ENCODE data around the gene COL4A4. TPM values are rescaled to one million over a fixed set of nuclear protein-coding genes. Genes with fewer than 3 reads are reported as not detected.
A peak's percentile ranks its signal among the peaks of the same experiment; 100 is the strongest.

COL4A4 gene
- total RNA-seq, 1 experiment from 2014 or later, result 3.1 TPM

DNA sequence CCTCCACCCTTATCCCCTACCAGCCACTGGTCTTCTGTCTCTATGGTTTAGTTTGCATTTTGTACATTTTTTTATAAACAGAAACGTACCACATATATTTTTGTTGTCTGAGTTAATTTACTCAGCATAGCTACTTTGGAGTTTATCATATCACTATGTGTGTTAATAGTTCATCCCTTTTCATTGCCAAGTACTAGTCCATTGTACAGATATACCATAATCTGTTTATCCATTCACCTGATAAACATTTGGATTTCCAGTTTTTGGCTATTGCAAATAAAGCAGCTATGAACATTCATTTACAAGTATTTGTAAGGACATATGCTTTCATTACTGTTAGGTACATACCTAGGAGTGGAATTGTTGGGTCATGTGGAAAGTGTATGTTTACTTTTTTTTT is 204.6 kb downstream of the COL4A4 start:
- H3K27ac Mint-ChIP-seq, result no peak overlapping the region
- DNase-seq (ENCODE audit: low spot score), result no peak
- peaks cover 7% of the 10 kb centered on the region for H3K36me3 Mint-ChIP-seq
- no peak overlapping the region for H3K4me3 Mint-ChIP-seq
- ChIA-PET POLR2A (no interaction called here), CTCF (no interaction called here)
- H3K27me3 Mint-ChIP-seq (ENCODE audit: low read depth), result no peaks in the 10 kb centered on the region
- H3K9me3 Mint-ChIP-seq, result peaks cover 23% of the 10 kb centered on the region
- no peaks in the 10 kb centered on the region for H3K4me1 Mint-ChIP-seq
- ATAC-seq, result no peak
- TF ChIP-seq ZNF232 (CRISPR knock-in tag; IDR thresholded peaks at IDR 0.05) (no peak), ZNF396 (CRISPR knock-in tag; IDR thresholded peaks at IDR 0.05; ENCODE audit: borderline replicate concordance) (no peak), GTF2I (CRISPR knock-in tag; conservative IDR thresholded peaks at IDR 0.05) (0 out of 2 replicates have a peak, but pooled peaks have one; percentile 5)
- TF ChIP-seq, protein P1, sequence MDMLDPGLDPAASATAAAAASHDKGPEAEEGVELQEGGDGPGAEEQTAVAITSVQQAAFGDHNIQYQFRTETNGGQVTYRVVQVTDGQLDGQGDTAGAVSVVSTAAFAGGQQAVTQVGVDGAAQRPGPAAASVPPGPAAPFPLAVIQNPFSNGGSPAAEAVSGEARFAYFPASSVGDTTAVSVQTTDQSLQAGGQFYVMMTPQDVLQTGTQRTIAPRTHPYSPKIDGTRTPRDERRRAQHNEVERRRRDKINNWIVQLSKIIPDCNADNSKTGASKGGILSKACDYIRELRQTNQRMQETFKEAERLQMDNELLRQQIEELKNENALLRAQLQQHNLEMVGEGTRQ (CRISPR knock-in tag; IDR thresholded peaks at IDR 0.05), result no peak

DNA sequence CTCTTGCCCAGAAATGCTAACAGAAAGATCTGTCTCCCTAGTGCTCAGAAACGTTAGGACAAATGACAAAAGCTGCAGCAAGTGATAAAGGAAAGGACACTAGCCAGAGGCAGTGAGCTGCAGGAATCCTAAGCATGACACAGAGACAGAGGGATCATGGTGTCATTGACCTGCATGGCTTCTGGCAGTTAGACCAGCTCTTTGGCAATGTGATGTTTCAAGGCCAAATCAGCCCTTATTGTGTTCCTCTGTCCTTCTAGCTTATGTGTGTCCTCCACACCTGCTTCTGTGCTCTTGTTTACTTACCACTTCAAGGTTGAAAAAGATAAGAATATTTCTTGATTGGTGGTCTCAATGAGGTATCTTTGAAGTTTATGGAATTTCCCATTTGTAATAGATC is 207.3 kb downstream of the COL4A4 start:
- H3K4me3 Mint-ChIP-seq, result no peak overlapping the region
- no peak overlapping the region for H3K27ac Mint-ChIP-seq
- no peak for TF ChIP-seq GTF2I (CRISPR knock-in tag; conservative IDR thresholded peaks at IDR 0.05)
- peaks cover 23% of the 10 kb centered on the region for H3K9me3 Mint-ChIP-seq
- ATAC-seq, result no peak
- peaks cover 6% of the 10 kb centered on the region for H3K4me1 Mint-ChIP-seq
- CTCF ChIA-PET, result no interaction called here
- peaks cover 7% of the 10 kb centered on the region for H3K36me3 Mint-ChIP-seq
- H3K27me3 Mint-ChIP-seq (ENCODE audit: low read depth), result no peaks in the 10 kb centered on the region
- POLR2A ChIA-PET, result no interaction called here
- no peak for DNase-seq (ENCODE audit: low spot score)

DNA sequence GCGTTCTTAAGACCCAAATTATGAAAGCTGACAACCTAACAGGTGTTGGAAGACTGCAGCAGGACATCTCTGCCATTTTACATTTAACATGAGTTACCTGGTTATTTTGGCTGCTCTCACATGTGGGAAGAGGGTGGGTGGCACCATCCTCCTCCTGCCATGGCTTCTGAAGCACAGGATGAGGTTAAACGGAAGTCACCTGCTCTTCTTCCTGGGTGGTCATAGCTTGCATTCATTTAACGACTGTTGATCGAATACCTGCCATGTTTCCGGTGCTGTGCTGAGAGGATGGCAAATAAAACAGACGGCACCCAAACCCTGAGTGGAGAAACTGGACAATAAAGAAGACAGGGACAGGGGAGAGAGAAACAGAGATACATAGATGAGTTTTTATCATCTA is 210.2 kb downstream of the COL4A4 start:
- no peaks in the 10 kb centered on the region for H3K36me3 Mint-ChIP-seq
- POLR2A ChIA-PET, result no interaction called here
- ATAC-seq (no peak), DNase-seq (ENCODE audit: low spot score) (no peak)
- peaks cover 13% of the 10 kb centered on the region for H3K9me3 Mint-ChIP-seq
- TF ChIP-seq TEAD1 (CRISPR knock-in tag; IDR thresholded peaks at IDR 0.05) (no peak), RELA (CRISPR knock-in tag; IDR thresholded peaks at IDR 0.05; ENCODE audit: borderline replicate concordance) (no peak), ZNF416 (CRISPR knock-in tag; IDR thresholded peaks at IDR 0.05) (no peak), ZNF317 (CRISPR knock-in tag; IDR thresholded peaks at IDR 0.05; ENCODE audit: borderline replicate concordance, low read depth) (no peak), ESRRA (CRISPR knock-in tag; IDR thresholded peaks at IDR 0.05; ENCODE audit: borderline replicate concordance) (no peak), RORB (CRISPR knock-in tag; IDR thresholded peaks at IDR 0.05) (no peak), NR2C2 (CRISPR knock-in tag; IDR thresholded peaks at IDR 0.05) (no peak), CREB1 (CRISPR knock-in tag; IDR thresholded peaks at IDR 0.05) (no peak), ZNF263 (CRISPR knock-in tag; IDR thresholded peaks at IDR 0.05; ENCODE audit: low read depth) (no peak)
- TF ChIP-seq, protein P2, sequence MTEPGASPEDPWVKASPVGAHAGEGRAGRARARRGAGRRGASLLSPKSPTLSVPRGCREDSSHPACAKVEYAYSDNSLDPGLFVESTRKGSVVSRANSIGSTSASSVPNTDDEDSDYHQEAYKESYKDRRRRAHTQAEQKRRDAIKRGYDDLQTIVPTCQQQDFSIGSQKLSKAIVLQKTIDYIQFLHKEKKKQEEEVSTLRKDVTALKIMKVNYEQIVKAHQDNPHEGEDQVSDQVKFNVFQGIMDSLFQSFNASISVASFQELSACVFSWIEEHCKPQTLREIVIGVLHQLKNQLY (CRISPR knock-in tag; IDR thresholded peaks at IDR 0.05), result no peak
- TF ChIP-seq, protein P3, sequence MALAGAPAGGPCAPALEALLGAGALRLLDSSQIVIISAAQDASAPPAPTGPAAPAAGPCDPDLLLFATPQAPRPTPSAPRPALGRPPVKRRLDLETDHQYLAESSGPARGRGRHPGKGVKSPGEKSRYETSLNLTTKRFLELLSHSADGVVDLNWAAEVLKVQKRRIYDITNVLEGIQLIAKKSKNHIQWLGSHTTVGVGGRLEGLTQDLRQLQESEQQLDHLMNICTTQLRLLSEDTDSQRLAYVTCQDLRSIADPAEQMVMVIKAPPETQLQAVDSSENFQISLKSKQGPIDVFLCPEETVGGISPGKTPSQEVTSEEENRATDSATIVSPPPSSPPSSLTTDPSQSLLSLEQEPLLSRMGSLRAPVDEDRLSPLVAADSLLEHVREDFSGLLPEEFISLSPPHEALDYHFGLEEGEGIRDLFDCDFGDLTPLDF (CRISPR knock-in tag; IDR thresholded peaks at IDR 0.05), result no peak
- TF ChIP-seq, protein P4, sequence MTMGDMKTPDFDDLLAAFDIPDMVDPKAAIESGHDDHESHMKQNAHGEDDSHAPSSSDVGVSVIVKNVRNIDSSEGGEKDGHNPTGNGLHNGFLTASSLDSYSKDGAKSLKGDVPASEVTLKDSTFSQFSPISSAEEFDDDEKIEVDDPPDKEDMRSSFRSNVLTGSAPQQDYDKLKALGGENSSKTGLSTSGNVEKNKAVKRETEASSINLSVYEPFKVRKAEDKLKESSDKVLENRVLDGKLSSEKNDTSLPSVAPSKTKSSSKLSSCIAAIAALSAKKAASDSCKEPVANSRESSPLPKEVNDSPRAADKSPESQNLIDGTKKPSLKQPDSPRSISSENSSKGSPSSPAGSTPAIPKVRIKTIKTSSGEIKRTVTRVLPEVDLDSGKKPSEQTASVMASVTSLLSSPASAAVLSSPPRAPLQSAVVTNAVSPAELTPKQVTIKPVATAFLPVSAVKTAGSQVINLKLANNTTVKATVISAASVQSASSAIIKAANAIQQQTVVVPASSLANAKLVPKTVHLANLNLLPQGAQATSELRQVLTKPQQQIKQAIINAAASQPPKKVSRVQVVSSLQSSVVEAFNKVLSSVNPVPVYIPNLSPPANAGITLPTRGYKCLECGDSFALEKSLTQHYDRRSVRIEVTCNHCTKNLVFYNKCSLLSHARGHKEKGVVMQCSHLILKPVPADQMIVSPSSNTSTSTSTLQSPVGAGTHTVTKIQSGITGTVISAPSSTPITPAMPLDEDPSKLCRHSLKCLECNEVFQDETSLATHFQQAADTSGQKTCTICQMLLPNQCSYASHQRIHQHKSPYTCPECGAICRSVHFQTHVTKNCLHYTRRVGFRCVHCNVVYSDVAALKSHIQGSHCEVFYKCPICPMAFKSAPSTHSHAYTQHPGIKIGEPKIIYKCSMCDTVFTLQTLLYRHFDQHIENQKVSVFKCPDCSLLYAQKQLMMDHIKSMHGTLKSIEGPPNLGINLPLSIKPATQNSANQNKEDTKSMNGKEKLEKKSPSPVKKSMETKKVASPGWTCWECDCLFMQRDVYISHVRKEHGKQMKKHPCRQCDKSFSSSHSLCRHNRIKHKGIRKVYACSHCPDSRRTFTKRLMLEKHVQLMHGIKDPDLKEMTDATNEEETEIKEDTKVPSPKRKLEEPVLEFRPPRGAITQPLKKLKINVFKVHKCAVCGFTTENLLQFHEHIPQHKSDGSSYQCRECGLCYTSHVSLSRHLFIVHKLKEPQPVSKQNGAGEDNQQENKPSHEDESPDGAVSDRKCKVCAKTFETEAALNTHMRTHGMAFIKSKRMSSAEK (CRISPR knock-in tag; IDR thresholded peaks at IDR 0.05; ENCODE audit: borderline replicate concordance), result no peak
- TF ChIP-seq, protein P5, sequence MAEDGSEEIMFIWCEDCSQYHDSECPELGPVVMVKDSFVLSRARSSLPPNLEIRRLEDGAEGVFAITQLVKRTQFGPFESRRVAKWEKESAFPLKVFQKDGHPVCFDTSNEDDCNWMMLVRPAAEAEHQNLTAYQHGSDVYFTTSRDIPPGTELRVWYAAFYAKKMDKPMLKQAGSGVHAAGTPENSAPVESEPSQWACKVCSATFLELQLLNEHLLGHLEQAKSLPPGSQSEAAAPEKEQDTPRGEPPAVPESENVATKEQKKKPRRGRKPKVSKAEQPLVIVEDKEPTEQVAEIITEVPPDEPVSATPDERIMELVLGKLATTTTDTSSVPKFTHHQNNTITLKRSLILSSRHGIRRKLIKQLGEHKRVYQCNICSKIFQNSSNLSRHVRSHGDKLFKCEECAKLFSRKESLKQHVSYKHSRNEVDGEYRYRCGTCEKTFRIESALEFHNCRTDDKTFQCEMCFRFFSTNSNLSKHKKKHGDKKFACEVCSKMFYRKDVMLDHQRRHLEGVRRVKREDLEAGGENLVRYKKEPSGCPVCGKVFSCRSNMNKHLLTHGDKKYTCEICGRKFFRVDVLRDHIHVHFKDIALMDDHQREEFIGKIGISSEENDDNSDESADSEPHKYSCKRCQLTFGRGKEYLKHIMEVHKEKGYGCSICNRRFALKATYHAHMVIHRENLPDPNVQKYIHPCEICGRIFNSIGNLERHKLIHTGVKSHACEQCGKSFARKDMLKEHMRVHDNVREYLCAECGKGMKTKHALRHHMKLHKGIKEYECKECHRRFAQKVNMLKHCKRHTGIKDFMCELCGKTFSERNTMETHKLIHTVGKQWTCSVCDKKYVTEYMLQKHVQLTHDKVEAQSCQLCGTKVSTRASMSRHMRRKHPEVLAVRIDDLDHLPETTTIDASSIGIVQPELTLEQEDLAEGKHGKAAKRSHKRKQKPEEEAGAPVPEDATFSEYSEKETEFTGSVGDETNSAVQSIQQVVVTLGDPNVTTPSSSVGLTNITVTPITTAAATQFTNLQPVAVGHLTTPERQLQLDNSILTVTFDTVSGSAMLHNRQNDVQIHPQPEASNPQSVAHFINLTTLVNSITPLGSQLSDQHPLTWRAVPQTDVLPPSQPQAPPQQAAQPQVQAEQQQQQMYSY (CRISPR knock-in tag; IDR thresholded peaks at IDR 0.05), result no peak
- TF ChIP-seq, protein P6, sequence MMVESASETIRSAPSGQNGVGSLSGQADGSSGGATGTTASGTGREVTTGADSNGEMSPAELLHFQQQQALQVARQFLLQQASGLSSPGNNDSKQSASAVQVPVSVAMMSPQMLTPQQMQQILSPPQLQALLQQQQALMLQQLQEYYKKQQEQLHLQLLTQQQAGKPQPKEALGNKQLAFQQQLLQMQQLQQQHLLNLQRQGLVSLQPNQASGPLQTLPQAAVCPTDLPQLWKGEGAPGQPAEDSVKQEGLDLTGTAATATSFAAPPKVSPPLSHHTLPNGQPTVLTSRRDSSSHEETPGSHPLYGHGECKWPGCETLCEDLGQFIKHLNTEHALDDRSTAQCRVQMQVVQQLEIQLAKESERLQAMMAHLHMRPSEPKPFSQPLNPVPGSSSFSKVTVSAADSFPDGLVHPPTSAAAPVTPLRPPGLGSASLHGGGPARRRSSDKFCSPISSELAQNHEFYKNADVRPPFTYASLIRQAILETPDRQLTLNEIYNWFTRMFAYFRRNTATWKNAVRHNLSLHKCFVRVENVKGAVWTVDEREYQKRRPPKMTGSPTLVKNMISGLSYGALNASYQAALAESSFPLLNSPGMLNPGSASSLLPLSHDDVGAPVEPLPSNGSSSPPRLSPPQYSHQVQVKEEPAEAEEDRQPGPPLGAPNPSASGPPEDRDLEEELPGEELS (CRISPR knock-in tag; IDR thresholded peaks at IDR 0.05), result no peak
- H3K4me3 Mint-ChIP-seq, result no peak overlapping the region
- no peaks in the 10 kb centered on the region for H3K27me3 Mint-ChIP-seq (ENCODE audit: low read depth)
- CTCF ChIA-PET, result interaction anchor here (0.6 kb wide), 1 partner anchor 1289 kb away, joined by 3 read pairs; no protein-coding TSS in a partner anchor
- H3K4me1 Mint-ChIP-seq, result peaks cover 6% of the 10 kb centered on the region
- H3K27ac Mint-ChIP-seq, result no peak overlapping the region

Data from WTC11 (cell line).